Immature natural killer cell (primary cell): ENCODE measurements around the gene KCNIP4. TPM values are rescaled to one million over a fixed set of nuclear protein-coding genes. Genes with fewer than 3 reads are reported as not detected.

ENCODE experiments used
- DNase-seq, 3 donors: peaks; one replicate each; pipeline ENCODE4 v3.0.0; 2022; ENCODE audit warnings: mixed read lengths in 1 of 3
- H3K27ac Mint-ChIP-seq, 6 donors: one replicate each; pipeline ENCODE4 v1.8.0; 2020; ENCODE audit warnings: mixed read lengths in 6 of 6, mild to moderate bottlenecking in 5 of 6, inconsistent platforms in 4 of 6, moderate library complexity in 3 of 6
- H3K27me3 Mint-ChIP-seq, 3 donors: one replicate each; pipeline ENCODE4 v1.8.0; 2020 to 2021; ENCODE audit warnings: low read depth in 3 of 3, mild to moderate bottlenecking in 3 of 3, mixed read lengths in 3 of 3, moderate library complexity in 3 of 3, inconsistent platforms in 1 of 3
- H3K36me3 Mint-ChIP-seq, 3 donors: one replicate each; pipeline ENCODE4 v1.8.0; 2020; ENCODE audit warnings: mixed read lengths in 3 of 3, inconsistent platforms in 2 of 3, mild to moderate bottlenecking in 2 of 3
- H3K4me1 Mint-ChIP-seq, 2 donors: one replicate each; pipeline ENCODE4 v1.8.0; 2020; ENCODE audit warnings: inconsistent platforms in 2 of 2, mild to moderate bottlenecking in 2 of 2, mixed read lengths in 2 of 2, moderate library complexity in 1 of 2
- H3K4me3 Mint-ChIP-seq, 5 donors: one replicate each; pipeline ENCODE4 v1.8.0; 2020; ENCODE audit warnings: mild to moderate bottlenecking in 5 of 5, mixed read lengths in 5 of 5, inconsistent platforms in 3 of 5, moderate library complexity in 3 of 5
- H3K9me3 Mint-ChIP-seq, 6 donors: one replicate each; pipeline ENCODE4 v1.8.0; 2020; ENCODE audit warnings: mild to moderate bottlenecking in 6 of 6, mixed read lengths in 6 of 6, inconsistent platforms in 4 of 6, moderate library complexity in 3 of 6
- polyA plus RNA-seq, 3 donors: library from polyadenylated mRNA; unstranded; fragments of 300-500 nt; fragmentation: Illumina TruSeq; gene quantifications; one replicate each; pipeline ENCODE4 v1.2.3, GENCODE V29; 2021

Gene KCNIP4
- polyA plus RNA-seq, 3 donors from 2014 or later: 0.10 TPM; not detected in 2

DNA sequence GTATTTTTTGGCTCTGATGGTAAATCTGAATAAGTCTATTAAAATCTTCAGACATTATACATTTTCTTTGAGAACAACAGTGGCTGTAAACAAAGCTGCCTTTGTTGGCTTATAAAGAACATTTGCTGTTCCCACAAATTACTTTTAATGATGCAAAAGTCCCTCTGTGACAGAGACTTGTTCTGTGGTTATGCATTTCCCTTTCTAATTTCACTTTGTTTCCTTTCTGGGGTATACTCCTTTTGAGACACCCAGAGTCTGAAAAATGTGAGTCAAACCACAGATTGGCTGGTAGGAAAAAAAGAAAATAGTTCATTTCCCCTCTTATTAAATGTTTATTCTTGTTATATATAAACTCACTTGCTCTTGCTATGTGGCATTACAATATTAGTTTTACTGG lies 845.9 kb downstream of the KCNIP4 start:
- Mint-ChIP-seq H3K4me3 (peak overlapping the region; percentile 2 to 48 (median 29)), H3K4me1 (peaks cover 14 to 18% of the 10 kb centered on the region in 2 donors), H3K27me3 (peaks cover 0 to 3% (median 2%) of the 10 kb centered on the region in 3 donors), H3K36me3 (peaks cover 4 to 12% (median 10%) of the 10 kb centered on the region in 3 donors), H3K9me3 (peaks cover 0 to 12% (median 2%) of the 10 kb centered on the region in 6 donors), H3K27ac (peak overlapping the region in 4 of 6 donors; percentile 20 to 64 (median 60))
- peak; percentile 5 to 16 (median 9) for DNase-seq

DNA sequence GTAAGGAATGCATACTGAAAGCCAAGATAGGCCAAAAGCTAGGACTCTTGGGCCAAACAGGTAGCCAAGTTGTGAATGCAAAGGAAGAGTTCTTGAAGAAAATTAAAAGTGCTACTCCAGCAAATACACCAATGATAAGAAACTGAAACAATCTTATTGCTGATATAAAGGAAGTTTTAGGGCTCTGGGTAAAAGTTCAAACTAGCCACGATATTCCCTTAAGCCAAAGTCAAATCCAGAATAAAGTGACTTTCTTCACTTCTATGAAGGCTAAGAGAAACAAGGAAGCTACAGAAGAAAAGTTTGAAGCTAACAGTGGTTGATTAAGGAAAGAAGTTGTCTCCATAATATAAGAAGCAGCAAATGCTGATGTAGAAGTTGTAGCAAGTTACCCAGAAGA lies 850.7 kb downstream of the KCNIP4 start:
- no peak for DNase-seq
- Mint-ChIP-seq H3K27me3 (peaks cover 0 to 3% (median 1%) of the 10 kb centered on the region in 3 donors), H3K4me3 (no peak overlapping the region), H3K9me3 (peaks cover 0 to 14% (median 2%) of the 10 kb centered on the region in 6 donors), H3K27ac (no peak overlapping the region), H3K4me1 (peaks cover 12 to 15% of the 10 kb centered on the region in 2 donors), H3K36me3 (peaks cover 4 to 10% (median 8%) of the 10 kb centered on the region in 3 donors)

DNA sequence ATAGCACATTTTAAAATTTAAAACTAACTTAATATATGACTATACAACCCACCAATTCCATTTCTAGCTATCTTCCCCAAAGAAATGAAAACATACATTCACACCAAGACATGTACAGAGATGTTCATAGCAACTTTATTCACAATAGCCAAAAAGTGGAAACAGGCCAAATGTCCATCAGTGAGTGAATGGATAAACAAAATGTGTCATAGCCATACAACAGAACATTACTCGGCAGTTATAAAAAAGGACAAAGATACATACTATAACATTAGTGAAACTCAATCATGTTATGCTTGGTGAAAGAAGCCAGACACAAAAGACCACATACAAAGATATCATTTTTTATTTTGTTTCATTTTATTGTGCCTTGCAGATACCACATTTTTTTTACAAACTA lies 851.5 kb downstream of the KCNIP4 start:
- Mint-ChIP-seq H3K36me3 (peaks cover 4 to 10% (median 8%) of the 10 kb centered on the region in 3 donors), H3K27ac (no peak overlapping the region), H3K27me3 (peaks cover 0 to 3% (median 1%) of the 10 kb centered on the region in 3 donors), H3K4me3 (no peak overlapping the region), H3K9me3 (peaks cover 0 to 14% (median 2%) of the 10 kb centered on the region in 6 donors), H3K4me1 (peaks cover 4 to 7% of the 10 kb centered on the region in 2 donors)
- no peak for DNase-seq

DNA sequence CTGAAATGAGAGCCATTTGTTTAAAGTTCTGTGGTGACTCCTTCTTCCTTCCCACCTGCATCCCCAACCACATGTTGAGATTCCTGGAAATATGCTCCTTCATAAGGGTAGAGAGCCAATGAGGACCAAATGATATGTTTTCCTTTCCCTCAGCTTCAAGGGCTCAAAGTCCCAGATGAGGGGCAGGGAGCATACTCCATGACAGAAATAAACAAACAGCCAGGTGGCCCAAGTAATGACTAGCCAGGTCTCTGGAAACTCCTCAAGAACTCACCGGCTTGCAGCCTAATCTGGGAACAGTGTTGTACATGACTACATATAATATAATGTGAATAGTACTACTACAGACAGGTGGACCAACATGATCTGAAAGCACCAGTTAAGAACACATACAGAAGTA lies 856.0 kb downstream of the KCNIP4 start:
- Mint-ChIP-seq H3K27ac (peak overlapping the region in 1 of 6 donors; percentile 35), H3K36me3 (peaks cover 4 to 12% (median 5%) of the 10 kb centered on the region in 3 donors), H3K9me3 (peaks cover 1 to 23% (median 7%) of the 10 kb centered on the region in 6 donors)

DNA sequence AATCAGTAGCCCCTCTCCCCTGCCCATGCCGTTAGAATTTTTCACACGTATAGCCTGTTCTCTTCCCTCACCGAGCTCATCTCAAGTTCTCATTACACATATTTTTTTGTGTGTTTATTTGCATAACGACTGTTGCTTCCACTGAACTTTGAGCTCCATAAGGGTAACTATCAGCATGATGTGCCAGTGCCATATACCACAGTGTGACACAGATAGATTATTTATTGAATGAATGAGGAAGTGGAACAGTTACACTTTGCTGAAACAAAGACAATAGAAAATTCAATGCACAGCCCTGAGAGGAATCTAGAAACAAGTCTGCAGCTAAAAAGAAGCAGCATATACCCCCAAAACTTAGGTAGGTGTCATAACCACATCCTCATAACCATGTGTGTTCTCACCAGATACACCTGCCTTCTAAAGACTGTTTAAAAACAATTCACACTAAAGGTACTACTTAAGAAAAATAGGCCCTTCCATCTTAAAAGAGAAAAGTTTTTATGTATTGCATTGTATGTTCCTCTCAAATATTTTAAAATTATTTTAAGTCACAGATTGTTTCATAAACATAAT lies 858.4 kb downstream of the KCNIP4 start:
- H3K9me3 Mint-ChIP-seq: peaks cover 2 to 28% (median 8%) of the 10 kb centered on the region in 6 donors
- peak overlapping the region; percentile 50 to 76 (median 60) for H3K4me3 Mint-ChIP-seq
- H3K27ac Mint-ChIP-seq: peak overlapping the region; percentile 36 to 89 (median 70)
- H3K4me1 Mint-ChIP-seq: peaks cover 27 to 31% of the 10 kb centered on the region in 2 donors
- peaks cover 0 to 1% (median 0%) of the 10 kb centered on the region in 3 donors for H3K27me3 Mint-ChIP-seq
- H3K36me3 Mint-ChIP-seq: peaks cover 5 to 14% (median 5%) of the 10 kb centered on the region in 3 donors
- peak in 2 of 3 donors; percentile 7 to 12 for DNase-seq

More for the DNA sequence above, 856.0 kb downstream of the KCNIP4 start:
- Mint-ChIP-seq H3K27me3 (peaks cover 0 to 1% (median 0%) of the 10 kb centered on the region in 3 donors), H3K4me1 (peaks cover 27 to 31% of the 10 kb centered on the region in 2 donors), H3K4me3 (no peak overlapping the region)
- DNase-seq: no peak

DNA sequence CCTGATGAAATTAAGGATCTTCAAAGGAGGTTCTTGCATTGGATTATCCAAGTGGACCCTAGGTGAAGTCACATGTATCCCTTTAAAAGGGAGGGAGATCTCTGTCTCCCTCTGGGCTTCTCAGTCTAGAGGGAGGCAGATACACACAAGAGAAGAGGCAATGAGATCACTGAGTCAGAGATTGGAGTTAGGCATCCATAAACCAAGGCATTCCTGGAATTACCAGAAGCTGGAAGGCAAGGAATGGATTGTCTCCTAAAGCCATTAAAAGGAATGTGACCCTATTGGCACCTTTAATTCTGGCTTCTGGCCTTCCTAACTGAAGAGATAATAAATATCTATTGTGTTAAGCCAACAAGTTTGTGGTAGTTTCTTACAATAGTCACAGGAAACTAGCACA lies 865.2 kb downstream of the KCNIP4 start:
- Mint-ChIP-seq H3K9me3 (peaks cover 2 to 9% (median 5%) of the 10 kb centered on the region in 6 donors), H3K27ac (no peak overlapping the region), H3K4me3 (no peak overlapping the region), H3K4me1 (peaks cover 3 to 10% of the 10 kb centered on the region in 2 donors), H3K27me3 (peaks cover 0 to 1% (median 1%) of the 10 kb centered on the region in 3 donors), H3K36me3 (peaks cover 2 to 10% (median 5%) of the 10 kb centered on the region in 3 donors)
- DNase-seq: no peak

DNA sequence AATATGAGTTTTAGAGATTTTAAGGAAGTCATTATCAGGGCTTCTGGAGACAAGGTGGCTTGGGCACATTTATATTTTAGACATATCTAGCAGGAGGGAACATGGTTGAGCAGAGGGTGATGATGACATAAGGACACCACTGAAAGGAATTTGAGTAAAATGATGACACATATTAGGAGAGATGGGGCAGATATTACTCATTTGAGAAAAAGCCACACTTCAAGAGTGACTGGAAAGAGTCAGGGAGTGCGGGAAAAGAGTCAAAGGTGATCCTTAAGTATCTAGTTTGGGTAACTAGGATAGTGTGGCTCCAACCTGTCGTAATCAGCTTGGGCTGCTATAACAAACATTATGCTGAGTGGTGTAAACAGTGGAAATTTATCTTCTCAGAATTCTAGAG lies 870.6 kb downstream of the KCNIP4 start:
- peaks cover 0 to 13% (median 1%) of the 10 kb centered on the region in 6 donors for H3K9me3 Mint-ChIP-seq
- H3K4me1 Mint-ChIP-seq: peaks cover 0 to 7% of the 10 kb centered on the region in 2 donors
- H3K27me3 Mint-ChIP-seq: peaks cover 1 to 4% (median 3%) of the 10 kb centered on the region in 3 donors
- no peak for DNase-seq
- H3K36me3 Mint-ChIP-seq: peaks cover 0 to 5% (median 3%) of the 10 kb centered on the region in 3 donors
- no peak overlapping the region for H3K4me3 Mint-ChIP-seq
- H3K27ac Mint-ChIP-seq: no peak overlapping the region

DNA sequence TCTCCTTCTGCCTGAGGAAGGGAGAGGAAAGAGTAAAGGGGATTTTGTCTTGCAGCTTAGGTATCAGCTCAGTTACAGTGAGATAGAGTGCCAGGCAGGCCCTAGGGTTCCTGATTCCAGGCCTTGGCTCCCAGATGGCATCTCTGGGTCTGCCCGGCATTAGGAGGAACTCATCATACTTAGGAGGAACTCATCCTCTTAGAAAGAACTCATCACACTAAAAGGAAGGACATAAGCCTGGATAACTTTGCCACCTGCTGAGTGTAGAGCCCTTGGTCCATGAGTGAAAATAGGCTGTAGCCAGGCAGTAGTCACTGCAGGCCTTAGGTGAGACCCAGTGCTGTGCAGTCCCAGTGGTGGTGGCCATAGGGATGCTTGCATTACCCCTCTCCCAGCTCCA lies 881.2 kb downstream of the KCNIP4 start:
- Mint-ChIP-seq H3K4me3 (no peak overlapping the region), H3K27me3 (peaks cover 0 to 2% (median 2%) of the 10 kb centered on the region in 3 donors)

DNA sequence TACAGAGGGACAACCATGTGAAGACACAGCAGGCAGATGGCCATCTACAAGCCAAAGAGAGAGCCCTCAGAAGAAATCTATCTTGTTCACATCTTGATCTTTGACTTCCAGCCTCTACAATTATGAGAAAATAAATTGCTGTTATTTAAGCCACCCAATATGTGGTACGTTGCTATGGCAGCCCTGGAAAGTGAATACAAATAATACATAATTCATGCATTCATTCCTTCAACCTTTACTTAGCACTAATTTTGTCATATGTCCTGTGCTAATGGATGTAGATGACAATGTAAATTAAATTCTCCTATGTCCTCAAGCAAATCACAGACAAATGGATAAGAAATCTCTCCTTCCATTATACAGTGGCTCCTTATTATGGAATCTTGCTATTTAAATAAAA lies 886.7 kb downstream of the KCNIP4 start:
- Mint-ChIP-seq H3K36me3 (peaks cover 0 to 6% (median 0%) of the 10 kb centered on the region in 3 donors), H3K4me3 (no peak overlapping the region), H3K4me1 (no peaks in the 10 kb centered on the region)

More for the DNA sequence above, 881.2 kb downstream of the KCNIP4 start:
- H3K27ac Mint-ChIP-seq: no peak overlapping the region
- H3K9me3 Mint-ChIP-seq: peaks cover 2 to 11% (median 4%) of the 10 kb centered on the region in 6 donors
- DNase-seq: no peak
- peaks cover 0 to 4% (median 0%) of the 10 kb centered on the region in 3 donors for H3K36me3 Mint-ChIP-seq
- no peaks in the 10 kb centered on the region for H3K4me1 Mint-ChIP-seq

DNA sequence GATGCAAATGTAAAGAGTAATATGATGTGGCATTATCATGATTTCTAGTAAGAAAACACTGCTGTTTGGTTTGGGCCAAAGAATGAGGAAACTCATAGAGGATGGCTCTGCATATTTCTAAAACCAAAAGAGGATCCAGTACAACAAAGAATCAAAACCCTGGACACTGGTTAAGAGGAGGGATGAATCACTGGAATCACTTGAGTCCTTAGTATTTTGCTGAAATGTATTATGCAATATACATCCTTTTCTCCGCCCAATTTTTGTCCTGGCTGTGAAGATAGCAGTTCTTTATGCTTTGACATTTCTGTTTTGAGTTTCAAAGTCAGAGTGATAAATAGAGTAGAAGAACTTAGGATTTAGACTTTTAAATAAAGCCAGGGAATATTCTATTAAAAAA lies 902.4 kb downstream of the KCNIP4 start:
- H3K27ac Mint-ChIP-seq: no peak overlapping the region
- no peak overlapping the region for H3K4me3 Mint-ChIP-seq
- H3K27me3 Mint-ChIP-seq: peaks cover 8 to 13% (median 12%) of the 10 kb centered on the region in 3 donors
- DNase-seq: no peak
- peaks cover 0 to 6% (median under 1%) of the 10 kb centered on the region in 6 donors for H3K9me3 Mint-ChIP-seq
- H3K4me1 Mint-ChIP-seq: peaks cover 16 to 17% of the 10 kb centered on the region in 2 donors
- H3K36me3 Mint-ChIP-seq: peaks cover 0 to 3% (median 0%) of the 10 kb centered on the region in 3 donors

More for the DNA sequence above, 886.7 kb downstream of the KCNIP4 start:
- DNase-seq: no peak
- peaks cover 0 to 13% (median 3%) of the 10 kb centered on the region in 6 donors for H3K9me3 Mint-ChIP-seq
- H3K27me3 Mint-ChIP-seq: peaks cover 0 to 4% (median 4%) of the 10 kb centered on the region in 3 donors
- H3K27ac Mint-ChIP-seq: no peak overlapping the region

DNA sequence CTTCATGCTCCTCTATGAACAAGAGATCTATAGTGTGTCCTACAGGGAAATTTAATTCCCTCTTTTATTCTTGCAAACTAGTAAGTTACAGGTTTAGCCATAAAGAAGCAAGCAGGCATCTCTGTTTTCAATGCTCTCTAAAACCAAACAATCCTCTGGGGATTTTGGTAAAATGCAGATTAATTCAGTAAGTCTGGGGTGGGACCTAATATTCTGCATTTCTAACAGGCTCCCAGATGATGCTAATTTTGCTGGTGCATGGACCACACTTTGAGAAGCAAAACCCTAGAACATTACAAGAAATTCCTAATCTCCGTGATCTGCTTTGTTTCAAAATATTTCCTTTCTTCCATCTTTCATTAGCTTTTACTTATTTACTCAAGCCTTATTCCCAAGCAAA lies 903.5 kb downstream of the KCNIP4 start:
- no peak overlapping the region for H3K4me3 Mint-ChIP-seq
- no peak for DNase-seq
- H3K4me1 Mint-ChIP-seq: peaks cover 24 to 25% of the 10 kb centered on the region in 2 donors
- H3K27me3 Mint-ChIP-seq: peaks cover 4 to 13% (median 12%) of the 10 kb centered on the region in 3 donors
- H3K36me3 Mint-ChIP-seq: peaks cover 0 to 3% (median 0%) of the 10 kb centered on the region in 3 donors
- no peak overlapping the region for H3K27ac Mint-ChIP-seq
- H3K9me3 Mint-ChIP-seq: peaks cover 0 to 6% (median under 1%) of the 10 kb centered on the region in 6 donors

DNA sequence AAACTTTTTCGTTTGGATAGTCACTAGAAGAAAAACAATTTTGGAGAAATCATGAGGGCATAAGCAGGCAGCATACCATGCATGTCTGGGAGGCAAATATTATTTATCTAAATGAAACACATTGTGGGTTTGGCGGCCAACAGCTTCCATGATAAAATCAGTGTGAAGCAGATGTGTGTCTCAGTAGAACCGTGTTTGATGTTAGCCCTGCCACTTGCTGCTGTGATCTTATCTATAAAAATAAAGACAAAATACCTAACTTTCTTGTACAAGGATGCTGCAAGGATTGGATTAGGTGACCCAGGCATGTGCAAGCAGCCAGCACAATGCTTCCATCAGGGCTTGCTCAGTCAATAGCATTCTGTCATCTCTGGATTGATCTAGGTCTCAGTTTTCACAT lies 906.9 kb downstream of the KCNIP4 start:
- peak; percentile 50 to 62 (median 60) for DNase-seq
- Mint-ChIP-seq H3K27ac (no peak overlapping the region), H3K27me3 (peaks cover 0 to 18% (median 13%) of the 10 kb centered on the region in 3 donors)

DNA sequence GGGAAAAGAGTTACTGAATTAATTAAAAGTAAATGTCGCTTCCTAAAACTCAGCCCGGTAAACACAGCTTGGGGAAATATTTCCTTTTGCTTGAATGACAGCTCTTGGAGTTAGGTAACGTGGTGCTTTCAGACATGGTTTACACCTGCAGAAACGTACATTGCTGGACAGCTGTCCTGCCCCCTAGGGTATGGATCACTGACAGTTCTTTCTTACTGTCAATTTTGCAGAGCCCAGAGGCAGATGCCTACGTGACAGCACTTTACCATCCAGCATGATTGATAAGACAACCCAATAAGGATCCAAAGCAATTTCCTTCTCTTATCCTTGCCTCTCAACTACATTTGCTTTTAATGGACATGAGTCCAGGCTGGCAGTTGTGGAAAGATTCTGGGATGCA lies 913.8 kb downstream of the KCNIP4 start:
- H3K9me3 Mint-ChIP-seq: peaks cover 0 to 4% (median under 1%) of the 10 kb centered on the region in 6 donors
- no peak for DNase-seq
- peaks cover 1 to 3% of the 10 kb centered on the region in 2 donors for H3K4me1 Mint-ChIP-seq
- H3K36me3 Mint-ChIP-seq: peaks cover 0 to 5% (median 0%) of the 10 kb centered on the region in 3 donors
- no peak overlapping the region for H3K27ac Mint-ChIP-seq
- H3K4me3 Mint-ChIP-seq: no peak overlapping the region
- H3K27me3 Mint-ChIP-seq: peaks cover 2 to 14% (median 7%) of the 10 kb centered on the region in 3 donors

More for the DNA sequence above, 906.9 kb downstream of the KCNIP4 start:
- Mint-ChIP-seq H3K9me3 (peaks cover 0 to 5% (median 0%) of the 10 kb centered on the region in 6 donors), H3K4me1 (peaks cover 27 to 31% of the 10 kb centered on the region in 2 donors), H3K4me3 (peak overlapping the region; percentile 31 to 75 (median 51)), H3K36me3 (peaks cover 0 to 3% (median 0%) of the 10 kb centered on the region in 3 donors)

DNA sequence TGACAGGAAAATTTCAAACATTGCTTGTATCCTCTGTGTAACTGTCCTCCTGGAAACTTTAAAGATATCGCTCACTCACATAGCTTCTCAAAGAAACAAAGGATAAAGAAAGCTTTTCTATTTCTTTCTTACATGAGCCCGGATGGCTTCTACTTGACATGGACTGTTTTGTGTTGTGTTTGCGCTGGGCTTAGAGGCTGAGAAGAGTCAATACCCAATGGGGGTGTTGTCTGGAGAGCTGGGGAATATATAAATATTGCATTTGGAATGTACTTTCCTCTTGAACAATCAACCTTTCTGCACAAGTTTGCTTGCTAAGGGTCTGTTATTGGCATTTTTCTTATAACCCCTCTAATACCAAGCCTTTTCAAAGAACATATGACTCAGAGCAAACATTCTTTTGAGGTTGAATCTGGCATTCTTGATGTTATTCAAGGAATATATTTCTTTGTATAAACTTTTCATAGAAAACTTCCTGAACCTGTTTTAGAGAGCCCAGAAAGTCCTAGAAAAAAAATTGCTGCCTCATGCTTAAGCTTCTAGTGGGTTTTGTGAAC lies 916.4 kb downstream of the KCNIP4 start:
- H3K27me3 Mint-ChIP-seq: peaks cover 2 to 9% (median 7%) of the 10 kb centered on the region in 3 donors
- no peak for DNase-seq
- H3K36me3 Mint-ChIP-seq: peaks cover 0 to 5% (median 0%) of the 10 kb centered on the region in 3 donors
- H3K4me3 Mint-ChIP-seq: no peak overlapping the region
- H3K27ac Mint-ChIP-seq: no peak overlapping the region
- H3K4me1 Mint-ChIP-seq: no peaks in the 10 kb centered on the region
- H3K9me3 Mint-ChIP-seq: peaks cover 0 to 4% (median under 1%) of the 10 kb centered on the region in 6 donors
